ENCODE measurements around the gene SPATA46.
"Not testable (repeated sequence)": the region's sequence is repeated elsewhere in the genome, so short reads cannot be mapped to it uniquely, and the experiment has no call there.

Gene SPATA46, protein sequence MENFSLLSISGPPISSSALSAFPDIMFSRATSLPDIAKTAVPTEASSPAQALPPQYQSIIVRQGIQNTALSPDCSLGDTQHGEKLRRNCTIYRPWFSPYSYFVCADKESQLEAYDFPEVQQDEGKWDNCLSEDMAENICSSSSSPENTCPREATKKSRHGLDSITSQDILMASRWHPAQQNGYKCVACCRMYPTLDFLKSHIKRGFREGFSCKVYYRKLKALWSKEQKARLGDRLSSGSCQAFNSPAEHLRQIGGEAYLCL

DNA sequence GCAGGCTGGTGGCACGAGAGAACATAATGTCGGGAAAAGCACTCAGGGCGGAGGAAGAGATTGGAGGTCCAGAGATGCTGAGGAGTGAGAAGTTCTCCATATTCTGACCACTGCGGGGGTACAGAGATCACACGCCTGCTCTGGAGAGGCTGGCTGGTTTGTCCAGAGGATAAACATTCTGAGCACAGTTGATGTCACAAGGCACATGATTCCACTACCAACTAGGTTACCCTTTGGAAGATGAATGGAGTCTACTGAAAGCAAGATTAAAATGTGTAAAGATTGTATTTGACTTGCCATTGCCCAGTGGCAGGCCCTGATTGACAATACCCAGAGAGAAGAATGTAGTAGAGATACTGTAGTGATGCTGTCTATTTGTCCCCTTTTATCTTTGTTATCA, at the start of gene SPATA46:
Gene SPATA46, minus strand, starts transcription at position 164 of the 400 bp plus-strand sequence. Its CDS starts 64 bp downstream, at position 100.
- no peak for DNase-seq (ENCODE audit: low read depth)

DNA sequence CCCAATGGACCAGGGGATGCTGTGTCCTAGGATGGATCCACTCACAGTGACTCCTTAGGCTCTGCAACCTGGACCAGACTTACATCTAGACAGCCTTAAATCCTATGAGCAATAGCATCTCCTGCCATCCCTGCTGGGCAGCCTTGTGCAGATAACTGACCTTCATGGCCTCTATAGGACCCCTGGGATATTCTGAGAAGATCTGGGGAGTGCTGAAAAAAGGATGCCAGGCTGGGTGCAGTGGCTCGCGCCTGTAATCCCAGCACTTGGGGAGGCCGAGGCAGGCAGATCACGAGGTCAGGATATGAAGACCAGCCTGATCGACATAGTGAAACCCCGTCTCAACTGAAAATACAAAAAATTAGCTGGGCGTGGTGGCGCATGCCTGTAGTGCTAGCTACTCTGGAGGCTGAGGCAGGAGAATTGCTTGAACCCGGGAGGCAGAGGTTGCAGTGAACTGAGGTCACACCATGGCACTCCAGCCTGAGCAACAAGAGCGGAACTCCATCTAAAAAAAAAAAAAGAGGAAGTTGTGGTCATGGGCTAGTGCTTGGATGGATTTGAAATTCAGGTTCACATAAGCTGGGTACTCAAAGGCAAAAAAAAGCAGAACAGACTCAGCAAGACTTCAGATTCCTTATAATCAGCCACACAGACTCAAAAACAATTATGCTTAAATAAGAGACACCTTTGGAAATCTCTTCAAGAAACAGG, 46.2 kb upstream of the SPATA46 start:
- DNase-seq (ENCODE audit: low read depth) = no peak

DNA sequence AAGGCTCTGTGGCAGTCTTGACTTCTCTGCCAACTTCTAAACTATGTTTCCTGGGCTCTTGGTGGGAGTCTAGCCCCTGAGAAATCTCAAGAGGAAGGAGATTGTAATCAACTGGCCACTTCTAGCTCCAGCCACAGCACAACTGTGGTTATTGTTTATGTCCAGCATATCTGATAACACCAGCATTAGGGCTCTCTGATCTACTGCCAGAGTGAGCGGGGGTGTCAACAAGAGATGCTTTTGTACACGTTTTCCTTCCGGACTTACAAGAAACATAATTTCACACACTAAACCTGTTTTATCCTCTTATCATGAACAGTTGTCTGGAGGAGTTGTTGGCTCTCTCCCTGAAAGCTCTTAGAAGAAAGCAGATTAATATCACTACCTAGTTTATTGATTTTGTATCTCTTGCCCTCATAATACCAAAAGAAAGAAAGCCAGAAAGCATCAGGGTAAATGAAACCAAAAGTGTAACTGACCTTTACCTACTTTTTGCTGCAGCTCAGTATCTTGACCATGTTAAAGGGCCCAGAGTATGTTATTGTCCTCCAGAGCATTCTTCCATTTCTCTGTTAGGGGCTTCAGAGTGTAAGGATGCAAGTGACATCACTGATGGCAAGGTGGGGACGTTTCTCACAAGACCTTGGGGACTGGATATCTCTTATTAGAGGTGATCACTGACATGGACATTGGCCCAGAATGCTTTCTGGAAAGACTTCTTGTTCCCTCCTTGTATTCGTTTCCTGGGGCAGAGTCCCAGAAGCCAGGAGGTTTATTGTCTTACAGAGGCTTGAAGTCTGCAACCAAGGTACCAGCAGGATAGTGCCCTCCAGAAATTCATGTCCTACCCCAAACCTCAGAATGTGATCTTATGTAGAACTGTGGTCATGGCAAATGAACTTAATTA, 44.9 kb upstream of the SPATA46 start:
- DNase-seq (ENCODE audit: low read depth) = no peak

DNA sequence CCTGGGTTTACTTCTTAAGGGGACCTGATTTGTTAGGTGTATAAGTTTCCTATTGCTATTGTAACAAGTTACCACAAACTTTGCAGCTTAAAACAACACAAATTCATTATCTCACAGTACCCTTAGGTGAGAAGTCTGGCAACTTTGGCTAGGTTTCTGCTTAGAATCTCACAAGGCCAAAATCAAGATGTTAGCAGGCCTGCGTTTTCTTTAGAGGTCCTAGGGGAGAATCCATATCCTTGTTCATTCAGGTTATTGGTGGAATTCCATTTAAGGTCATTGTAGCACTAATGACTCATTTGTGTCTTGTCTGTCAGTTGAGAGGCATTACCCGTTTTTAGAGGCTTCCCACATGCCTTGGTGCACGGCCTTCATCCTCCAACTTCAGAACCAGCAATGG, 43.5 kb upstream of the SPATA46 start:
- DNase-seq (ENCODE audit: low read depth) = no peak

DNA sequence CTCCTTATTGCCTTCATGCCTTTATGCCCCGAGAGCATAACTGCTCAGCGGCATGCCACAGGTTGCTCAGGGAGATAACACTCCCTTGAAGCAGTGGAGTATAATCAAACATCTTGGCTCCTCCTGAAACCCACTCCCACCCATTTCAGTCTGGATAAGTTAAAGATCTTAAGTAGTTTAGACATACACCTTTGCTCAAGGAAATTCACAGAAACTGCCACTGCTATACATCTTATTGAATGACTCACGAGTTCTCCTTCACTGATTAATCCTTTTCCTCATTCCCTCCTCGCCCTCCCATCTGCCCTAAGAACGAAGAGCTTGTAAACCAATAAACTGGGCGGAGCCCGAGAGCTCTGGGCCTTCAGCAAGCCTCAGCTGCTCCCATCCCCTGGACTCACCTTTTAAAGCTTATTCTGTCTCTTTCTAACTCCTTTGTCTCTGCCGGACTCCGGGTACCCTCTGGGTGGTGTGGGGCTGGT, 42.8 kb upstream of the SPATA46 start:
- DNase-seq (ENCODE audit: low read depth) = not testable (repeated sequence)

DNA sequence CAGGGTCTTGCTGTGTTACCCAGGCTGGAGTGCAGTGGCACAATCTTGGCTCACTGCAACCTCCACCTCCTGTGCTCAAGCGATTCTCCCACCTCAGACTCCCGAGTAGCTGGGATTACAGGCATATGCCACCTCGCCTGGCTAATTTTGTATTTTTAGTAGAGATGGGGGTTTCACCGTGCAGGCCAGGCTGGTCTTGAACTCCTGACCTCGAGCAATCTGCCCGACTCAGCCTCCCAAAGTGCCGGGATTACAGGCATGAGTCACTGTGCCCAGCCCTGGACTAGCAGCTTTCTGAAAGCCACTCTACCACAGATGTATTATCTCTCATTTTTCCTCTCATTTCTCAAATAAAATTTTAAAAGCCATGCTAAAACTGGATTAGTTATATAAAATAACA, 41.9 kb upstream of the SPATA46 start:
- not testable (repeated sequence) for DNase-seq (ENCODE audit: low read depth)

DNA sequence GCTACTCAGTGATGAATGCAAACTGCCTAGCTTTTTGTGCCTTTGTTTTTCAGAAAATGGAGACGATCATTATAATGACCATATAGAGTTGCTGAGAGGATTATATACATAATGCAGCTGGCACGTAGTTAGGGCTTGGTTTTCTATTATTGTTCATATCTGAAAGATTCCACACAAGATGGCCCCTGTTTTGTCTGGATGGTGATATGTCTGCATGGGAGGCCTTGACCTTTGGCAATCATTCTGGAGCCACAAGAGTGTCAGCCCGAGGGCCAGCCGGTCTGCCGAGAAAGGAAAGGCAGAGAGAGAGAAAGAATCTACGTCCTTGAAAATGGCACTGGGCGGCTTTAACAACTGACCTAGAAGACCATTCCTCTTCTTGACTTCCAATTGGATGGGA, 41.0 kb upstream of the SPATA46 start:
- no peak for DNase-seq (ENCODE audit: low read depth)

DNA sequence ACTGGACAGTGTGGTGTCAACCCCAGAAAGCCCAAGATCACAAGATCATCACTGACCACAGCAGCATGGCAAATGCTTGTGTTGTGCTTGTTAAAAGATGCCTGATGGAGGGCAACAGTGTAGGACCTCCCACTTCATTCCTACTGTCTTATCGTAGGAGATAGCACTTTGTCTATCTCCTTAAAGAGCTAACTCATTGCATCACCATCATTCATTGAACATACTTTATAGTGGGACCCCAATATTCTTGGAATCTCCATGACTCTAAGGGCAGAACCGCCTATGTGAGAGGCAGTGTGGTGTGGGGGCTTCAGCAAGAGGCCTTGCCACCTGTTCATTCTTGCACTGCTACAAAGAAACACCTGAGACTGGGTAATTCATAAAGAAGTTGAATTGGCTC, 40.3 kb upstream of the SPATA46 start:
- no peak for DNase-seq (ENCODE audit: low read depth)

DNA sequence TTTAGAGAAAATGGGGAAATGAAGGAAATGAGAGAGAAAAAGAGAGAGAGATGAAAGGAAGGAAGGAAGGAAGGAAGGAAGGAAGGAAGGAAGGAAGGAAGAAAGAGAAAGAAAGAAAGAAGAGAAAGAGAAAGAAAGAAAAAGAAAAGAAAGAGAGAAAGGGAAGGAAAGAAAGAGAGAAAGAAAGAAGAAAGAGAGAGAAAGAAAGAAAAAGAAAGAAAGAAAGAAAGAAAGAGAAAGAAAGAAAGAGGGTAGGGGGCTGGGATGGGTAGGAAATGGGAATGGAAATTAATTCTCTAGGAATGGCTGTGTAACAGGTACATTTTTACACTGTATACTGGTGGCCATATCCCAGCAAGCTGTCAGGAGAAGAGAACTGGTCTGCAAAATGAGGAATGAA, 39.6 kb upstream of the SPATA46 start:
- DNase-seq (ENCODE audit: low read depth) = no peak

DNA sequence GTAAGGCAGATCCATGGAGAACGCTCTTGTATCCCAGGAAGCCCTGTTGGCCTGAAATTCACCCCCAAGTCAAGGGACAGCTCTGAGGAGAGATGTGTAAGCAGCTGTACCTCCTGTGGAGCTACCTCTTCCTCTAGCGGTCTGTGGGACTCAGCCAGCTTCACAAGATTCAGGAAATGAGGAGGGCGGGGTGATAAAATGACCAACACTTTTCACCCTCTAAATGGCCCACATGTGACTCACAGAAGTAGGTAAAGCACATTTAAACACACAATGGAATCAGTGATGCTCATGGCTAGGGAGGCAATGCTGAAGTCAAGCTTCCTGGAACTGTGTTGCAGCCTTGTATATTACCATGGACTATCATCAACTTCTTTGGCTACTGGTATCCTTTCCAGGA, 35.3 kb upstream of the SPATA46 start, which contains the start of gene SH2D1B:
Gene SH2D1B, minus strand, starts transcription at position 135 of the 400 bp plus-strand sequence. Its CDS starts 120 bp downstream, at position 15.
- DNase-seq (ENCODE audit: low read depth) = no peak

DNA sequence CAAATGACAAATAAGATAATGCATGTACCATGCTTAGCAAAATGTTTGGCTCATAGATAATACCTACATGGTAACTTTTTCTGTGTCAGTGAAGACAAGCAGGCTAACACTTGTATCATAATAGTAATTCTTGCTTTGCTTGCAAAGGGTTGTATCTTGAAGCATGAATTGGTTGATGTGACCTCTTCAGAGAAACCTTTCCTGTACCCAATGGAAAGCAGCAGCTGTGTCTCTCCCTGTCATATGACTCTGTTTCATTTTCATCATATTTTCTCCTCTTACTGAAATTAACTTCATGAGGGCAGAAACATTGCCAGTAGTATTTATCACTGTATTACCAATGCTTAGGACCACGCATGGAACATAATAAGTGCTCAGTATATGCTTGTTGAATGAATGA, 30.9 kb upstream of the SPATA46 start:
- DNase-seq (ENCODE audit: low read depth) = no peak

DNA sequence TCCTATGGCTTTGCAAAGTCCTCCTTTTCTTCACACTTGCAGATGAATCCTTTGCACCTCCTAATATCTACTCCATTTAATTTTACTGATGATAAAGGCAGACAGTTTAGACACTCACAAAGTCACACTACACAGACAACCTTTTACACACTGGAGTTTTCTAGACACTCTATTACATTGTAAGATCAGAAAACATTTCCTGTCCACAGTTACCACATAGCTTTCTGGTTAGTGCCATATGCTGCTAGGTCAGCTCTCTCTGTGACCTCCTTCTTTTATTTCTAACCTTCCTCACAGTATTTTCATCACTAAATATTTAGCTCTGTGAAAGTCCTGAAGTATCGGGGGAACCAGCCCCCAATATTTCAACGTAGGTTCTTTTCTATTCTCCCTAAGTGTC, 30.2 kb upstream of the SPATA46 start:
- DNase-seq (ENCODE audit: low read depth) = no peak

DNA sequence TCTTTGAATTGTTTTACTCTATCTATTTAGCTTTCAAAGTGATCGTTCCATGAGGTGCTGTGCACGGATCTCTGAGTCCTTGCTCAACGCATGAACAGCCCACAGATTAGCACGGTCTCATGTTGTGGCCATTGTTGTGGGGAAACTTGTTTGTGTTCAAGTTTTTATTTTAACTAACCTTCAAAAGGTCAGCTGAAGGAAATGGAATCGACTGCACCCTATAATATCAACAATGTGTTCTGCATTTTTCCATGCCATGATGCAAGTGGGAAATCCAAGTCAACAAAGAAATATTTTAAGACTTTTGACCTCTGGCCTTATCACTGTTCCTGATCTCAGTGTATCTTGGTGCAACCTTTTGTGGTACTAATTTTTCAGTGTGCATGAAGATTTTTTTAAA, 29.1 kb upstream of the SPATA46 start:
- DNase-seq (ENCODE audit: low read depth) = no peak

DNA sequence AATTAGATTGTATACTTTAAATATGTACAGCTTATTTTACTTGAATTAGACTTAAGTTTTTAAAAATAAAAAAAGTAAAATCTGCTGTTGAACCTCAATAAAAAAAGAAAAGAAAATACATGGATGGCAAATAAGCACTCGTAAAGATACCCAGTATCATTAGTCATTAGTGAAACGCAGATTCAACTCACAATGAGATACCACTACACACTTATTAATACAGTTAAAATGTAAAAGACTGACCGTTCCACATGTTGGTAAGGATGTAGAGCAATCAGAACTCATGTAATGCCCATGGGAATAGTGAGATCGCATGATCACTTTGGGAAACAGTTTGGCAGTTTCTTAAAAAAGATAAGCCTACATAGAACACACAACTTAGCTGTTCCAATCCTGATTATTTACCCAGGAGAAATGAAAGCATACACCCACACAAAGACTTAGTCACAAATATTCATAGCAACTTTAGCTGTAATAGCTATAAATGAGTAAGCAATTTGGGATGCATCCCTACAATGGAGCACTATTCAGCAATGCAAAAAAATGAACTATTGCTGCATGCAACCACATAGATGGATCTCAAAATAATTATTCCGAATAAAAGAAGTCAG, 28.0 kb upstream of the SPATA46 start:
- no peak for DNase-seq (ENCODE audit: low read depth)

DNA sequence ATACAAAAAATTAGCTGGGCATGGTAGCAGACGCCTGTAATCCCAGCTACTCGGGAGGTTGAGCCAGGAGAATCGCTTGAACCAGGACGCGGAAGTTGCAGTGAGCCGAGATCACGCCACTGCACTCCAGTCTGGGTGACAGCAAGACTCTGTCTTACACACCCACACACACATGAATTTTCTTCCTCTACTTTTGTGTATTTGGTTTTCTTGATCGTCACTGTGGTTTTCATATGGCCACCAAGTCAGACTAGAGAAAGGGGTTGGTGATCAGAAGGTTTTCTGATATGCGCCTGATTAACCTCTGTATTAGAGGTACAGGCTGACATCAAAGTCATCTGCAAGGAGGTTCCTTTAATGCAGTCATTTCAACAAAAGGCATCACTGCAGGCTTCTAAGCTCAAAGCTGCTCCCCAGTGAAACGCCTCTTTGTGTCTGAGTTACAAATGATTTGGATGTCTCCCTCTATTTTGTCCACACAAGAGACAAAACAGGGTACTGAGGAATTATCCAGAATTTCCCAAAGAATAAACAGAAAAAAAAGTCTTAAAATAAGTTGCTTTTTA, 24.2 kb upstream of the SPATA46 start:
- DNase-seq (ENCODE audit: low read depth) = no peak

DNA sequence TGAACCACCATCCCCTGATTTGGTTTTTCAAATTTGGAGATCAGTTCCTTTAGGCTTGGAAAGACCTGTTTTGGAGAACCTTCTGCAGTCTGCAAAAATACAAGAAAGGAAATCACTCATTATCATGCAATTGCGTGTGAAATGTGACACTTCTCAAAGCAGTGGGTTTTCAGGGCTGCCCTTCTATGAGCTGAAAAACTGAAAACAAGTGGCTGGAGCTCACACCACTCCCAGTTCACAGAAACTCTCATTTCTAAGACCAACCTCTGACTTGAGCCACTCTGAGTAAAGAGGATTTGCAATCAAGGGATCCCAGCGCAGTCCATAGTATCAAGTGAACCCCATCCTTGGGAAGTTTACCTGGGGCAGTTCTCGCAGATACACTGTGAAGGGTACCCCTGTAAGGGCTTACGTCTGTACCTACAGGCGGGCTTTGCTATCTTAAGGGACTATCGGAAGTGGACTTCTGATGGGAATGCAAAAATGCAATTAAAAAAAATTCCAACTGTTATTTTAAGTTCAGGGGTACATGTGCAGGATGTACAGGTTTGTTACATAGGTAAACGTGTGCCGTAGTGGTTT, 22.4 kb upstream of the SPATA46 start:
- no peak for DNase-seq (ENCODE audit: low read depth)

DNA sequence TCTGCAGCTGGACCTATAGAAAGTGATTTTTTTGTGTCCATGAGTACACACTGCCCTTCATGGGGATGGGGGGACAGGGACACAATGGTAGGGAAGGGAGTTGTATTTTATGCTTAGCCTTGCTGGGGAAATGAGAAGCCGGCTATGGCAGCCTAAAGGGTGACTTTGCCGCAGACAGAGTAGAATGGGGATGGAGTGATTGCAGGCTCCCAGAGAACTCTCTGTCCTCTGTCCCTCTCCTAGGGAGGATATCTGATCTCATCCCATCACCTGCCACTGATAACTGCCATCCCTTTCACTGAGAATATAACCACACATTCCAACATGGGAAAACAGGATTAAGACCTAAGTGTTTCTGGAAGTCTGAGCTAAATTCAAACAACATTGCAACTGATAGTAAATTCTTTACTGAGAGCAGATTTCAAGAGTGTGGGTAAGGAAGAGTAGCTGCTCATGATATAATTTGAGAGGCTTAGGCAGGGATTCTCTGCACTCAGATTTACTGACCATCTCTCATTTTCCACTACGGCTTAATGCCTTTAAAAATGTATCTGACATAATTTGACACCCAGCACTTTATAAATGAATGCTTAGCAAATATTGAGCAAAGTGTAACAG, 21.4 kb upstream of the SPATA46 start:
- no peak for DNase-seq (ENCODE audit: low read depth)

DNA sequence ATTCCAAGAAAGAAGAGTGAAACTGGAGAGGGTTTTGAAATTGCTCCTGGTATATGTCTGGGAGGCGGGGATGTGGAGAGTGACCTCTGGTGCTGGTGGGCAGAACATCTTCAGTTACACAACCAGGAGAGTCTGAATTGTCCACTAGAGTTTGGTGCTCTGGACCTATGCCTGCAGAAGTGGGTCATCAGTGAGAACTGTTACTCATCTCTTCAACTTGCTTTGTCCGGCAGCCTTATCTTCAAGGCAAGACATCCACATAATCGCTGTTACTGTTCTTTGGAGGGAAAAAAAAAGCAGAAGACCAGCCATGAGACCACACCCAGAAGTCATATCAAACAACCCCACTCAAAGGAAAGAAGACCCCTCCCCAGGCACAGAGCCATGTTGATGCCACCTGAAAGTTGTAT, 20.4 kb upstream of the SPATA46 start:
- no peak for DNase-seq (ENCODE audit: low read depth)

DNA sequence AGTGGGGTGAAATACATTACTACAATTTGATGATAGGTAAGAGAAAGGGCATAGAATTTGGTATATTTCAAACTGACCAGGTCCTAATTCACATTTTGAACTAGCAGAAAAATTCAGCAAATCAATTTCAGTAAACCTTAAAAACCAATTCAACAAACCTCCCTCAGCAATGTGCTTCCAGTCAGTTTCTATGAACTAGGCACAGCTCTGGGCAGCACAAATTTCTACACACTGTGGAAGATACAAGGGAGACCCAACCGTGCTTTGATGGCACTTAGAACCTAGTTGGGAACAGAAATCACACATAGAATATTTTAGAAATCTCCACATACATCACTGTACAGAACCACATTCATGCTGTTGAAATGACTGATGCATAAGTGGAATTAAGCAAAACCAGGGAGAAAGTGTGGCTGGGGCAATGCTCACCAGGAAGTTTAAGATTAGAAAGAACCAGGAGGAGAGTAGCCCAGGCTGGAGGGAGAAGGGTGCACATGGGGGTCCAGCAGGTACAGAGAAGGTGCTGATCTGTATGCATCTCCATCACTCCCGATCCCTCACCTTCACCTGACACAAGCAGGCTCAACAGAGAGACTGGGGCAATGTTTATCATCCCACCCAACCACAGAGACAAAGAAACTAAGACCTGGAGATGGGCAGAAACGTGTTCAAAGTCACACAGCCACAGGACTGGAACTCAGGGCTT, 19.7 kb upstream of the SPATA46 start:
- no peak for DNase-seq (ENCODE audit: low read depth)

Measured in stimulated activated CD4-positive, alpha-beta T cell treated with anti-CD3 and anti-CD28 coated beads, Interleukin-2, amount 100 ng/mL, for 4 hours (primary cell).